ENCODE data around the gene LGALS9C.
"Not testable (repeated sequence)": the region's sequence is repeated elsewhere in the genome, so short reads cannot be mapped to it uniquely, and the experiment has no call there.

The LGALS9C gene

DNA sequence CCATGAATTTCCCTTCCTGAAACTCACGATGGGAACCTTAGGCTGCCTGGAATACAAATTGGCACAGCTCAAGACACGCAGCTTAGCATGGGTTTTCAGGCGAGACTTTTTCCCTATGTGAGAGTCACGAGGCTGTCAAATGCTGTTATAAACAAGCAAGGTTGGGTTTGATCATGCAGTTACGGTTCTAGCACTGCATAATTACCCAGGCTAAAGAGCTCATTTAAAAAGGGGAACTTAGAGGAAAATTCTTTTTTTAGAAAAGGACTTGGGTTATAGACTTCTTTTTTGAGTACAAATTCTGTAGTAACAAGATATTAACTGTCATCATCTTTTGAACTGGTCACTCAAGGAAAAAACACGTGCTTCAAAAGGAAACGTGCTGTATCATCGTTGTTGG, 44.5 kb downstream of the LGALS9C start:
- H3K36me3 ChIP-seq (ENCODE audit: control insufficient read depth, insufficient read depth, low read length); H3K9me3 ChIP-seq (ENCODE audit: control insufficient read depth, low read length); H3K4me1 ChIP-seq (ENCODE audit: control insufficient read depth, insufficient read depth, low read length); H3K4me3 ChIP-seq (ENCODE audit: low read length); H3K27me3 ChIP-seq (ENCODE audit: control insufficient read depth, insufficient read depth, low read length); H3K9ac ChIP-seq (ENCODE audit: low read length): not testable (repeated sequence)

DNA sequence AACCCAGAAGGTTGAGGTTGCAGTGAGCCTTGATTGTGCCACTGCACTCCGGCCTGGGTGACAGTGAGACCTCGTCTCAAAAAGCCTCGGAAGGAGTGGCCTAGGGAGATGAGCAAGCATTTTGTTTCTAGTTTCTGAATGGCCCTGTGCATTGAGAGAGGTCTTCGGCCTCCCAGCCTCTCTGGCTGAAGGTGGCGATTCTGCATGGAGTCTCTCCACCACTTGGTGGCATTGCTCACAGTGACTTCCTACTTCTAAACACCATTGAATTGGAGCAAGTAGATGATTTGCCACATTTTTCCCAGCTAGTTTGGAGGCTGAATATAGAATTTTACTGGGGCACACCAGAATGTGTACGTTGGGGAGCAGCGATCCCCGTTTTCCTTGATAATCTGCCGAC, 48.4 kb downstream of the LGALS9C start:
- not testable (repeated sequence) for H3K36me3 ChIP-seq (ENCODE audit: control insufficient read depth, insufficient read depth, low read length); H3K27me3 ChIP-seq (ENCODE audit: control insufficient read depth, insufficient read depth, low read length); H3K4me3 ChIP-seq (ENCODE audit: low read length); H3K4me1 ChIP-seq (ENCODE audit: control insufficient read depth, insufficient read depth, low read length); H3K9me3 ChIP-seq (ENCODE audit: control insufficient read depth, low read length); H3K9ac ChIP-seq (ENCODE audit: low read length)

DNA sequence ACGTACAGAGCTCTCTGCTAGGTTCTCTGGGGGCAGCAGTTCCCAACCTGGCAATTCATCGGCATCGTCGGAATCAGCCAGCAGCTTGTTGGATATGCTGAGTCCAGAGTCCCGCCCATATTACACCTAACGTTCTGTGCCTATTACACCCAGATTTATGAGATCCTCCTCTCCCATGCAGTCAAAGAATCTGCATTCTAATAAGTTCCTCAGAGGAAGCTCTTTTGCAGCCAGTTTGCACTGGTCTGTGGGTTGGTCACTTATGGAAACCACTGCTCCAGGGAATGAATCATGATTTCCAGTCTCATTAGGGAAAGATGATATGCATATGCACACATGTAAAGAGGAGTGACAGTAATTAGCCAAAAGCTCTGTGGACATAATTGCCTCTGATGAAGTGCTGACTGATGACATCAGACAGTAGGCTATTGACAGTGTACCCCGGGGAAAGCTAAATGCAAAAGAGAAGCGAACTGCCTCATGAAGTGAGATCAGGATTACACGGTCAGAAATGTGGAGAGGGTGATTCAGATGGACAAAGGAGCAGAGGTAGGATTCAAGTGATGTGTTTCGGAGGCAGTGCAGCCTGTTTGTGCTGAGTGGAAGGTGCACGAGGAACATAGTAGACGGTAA, 49.7 kb downstream of the LGALS9C start:
- H3K27me3 ChIP-seq (ENCODE audit: control insufficient read depth, insufficient read depth, low read length); H3K4me1 ChIP-seq (ENCODE audit: control insufficient read depth, insufficient read depth, low read length); H3K9ac ChIP-seq (ENCODE audit: low read length); H3K36me3 ChIP-seq (ENCODE audit: control insufficient read depth, insufficient read depth, low read length); H3K9me3 ChIP-seq (ENCODE audit: control insufficient read depth, low read length); H3K4me3 ChIP-seq (ENCODE audit: low read length): not testable (repeated sequence)

DNA sequence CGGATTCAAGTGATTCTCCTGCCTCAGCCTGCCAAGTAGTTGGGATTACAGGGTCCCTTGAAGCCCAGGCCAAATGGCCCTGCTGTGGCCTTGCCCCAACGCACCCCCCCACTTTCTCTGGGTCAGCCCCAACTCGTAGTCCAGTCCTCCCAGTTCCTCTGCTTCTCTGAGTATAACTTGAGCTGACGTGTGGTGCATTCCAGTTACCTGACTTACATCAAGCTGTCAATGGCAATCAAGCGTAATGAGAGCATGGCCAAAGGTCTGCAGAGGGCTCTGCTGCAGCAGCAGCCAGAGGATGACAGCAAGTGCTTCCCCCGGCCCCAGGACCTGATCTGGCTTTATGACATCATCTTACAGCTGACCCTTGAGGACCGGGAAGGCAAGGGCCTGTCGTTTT, 50.8 kb downstream of the LGALS9C start:
- not testable (repeated sequence) for H3K36me3 ChIP-seq (ENCODE audit: control insufficient read depth, insufficient read depth, low read length); H3K9ac ChIP-seq (ENCODE audit: low read length)

DNA sequence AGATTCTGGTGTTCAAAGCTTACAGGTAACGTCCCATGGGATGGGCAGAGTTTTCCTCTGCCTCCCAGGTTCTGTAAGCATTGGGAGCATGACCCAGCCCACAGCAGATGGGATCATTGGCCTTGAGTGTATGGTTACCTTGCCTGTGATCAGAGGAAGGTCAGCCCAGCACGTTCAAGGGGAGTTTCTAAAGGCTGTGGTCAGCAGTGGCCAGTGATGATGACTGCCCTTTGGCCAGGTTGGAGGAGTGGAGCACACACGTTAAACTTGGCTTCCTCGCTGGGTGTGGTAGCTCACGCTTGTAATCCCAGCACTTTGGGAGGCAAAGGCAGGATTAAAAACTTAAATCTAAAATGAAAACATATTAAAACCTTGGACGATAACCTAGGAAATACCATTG, 51.8 kb downstream of the LGALS9C start:
- H3K36me3 ChIP-seq (ENCODE audit: control insufficient read depth, insufficient read depth, low read length); H3K4me3 ChIP-seq (ENCODE audit: low read length); H3K9me3 ChIP-seq (ENCODE audit: control insufficient read depth, low read length); H3K9ac ChIP-seq (ENCODE audit: low read length); H3K27me3 ChIP-seq (ENCODE audit: control insufficient read depth, insufficient read depth, low read length); H3K4me1 ChIP-seq (ENCODE audit: control insufficient read depth, insufficient read depth, low read length): not testable (repeated sequence)

More for the DNA sequence above, 50.8 kb downstream of the LGALS9C start:
- H3K9me3 ChIP-seq (ENCODE audit: control insufficient read depth, low read length); H3K4me1 ChIP-seq (ENCODE audit: control insufficient read depth, insufficient read depth, low read length); H3K27me3 ChIP-seq (ENCODE audit: control insufficient read depth, insufficient read depth, low read length); H3K4me3 ChIP-seq (ENCODE audit: low read length): not testable (repeated sequence)

DNA sequence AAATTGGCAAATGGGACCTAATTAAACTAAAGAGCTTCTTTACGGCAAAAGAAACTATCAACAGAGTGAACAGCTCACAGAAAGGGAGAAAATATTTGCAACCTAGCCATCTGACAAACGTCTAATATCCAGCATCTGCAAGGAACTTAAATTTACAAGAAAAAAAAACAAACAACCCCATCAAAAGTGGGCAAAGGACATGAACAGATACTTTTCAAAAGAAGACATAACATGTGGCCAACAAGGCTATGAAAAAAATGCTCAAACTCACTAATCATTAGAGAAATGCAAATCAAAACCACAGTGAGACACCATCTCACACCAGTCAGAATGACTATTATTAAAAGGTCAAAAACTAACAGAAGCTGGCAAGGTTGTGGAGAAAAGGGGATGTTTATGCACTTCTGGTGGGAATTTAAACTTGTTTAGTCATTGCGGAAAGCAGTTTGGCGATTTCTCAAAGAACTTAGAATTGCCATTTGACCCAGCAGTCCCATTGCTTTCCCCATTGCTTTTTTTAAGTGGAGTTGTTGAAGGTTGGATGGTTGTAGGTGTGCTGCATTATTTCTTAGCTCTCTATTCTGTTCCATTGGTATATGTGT, 52.4 kb downstream of the LGALS9C start:
- not testable (repeated sequence) for H3K9me3 ChIP-seq (ENCODE audit: control insufficient read depth, low read length); H3K9ac ChIP-seq (ENCODE audit: low read length); H3K4me1 ChIP-seq (ENCODE audit: control insufficient read depth, insufficient read depth, low read length); H3K36me3 ChIP-seq (ENCODE audit: control insufficient read depth, insufficient read depth, low read length); H3K4me3 ChIP-seq (ENCODE audit: low read length); H3K27me3 ChIP-seq (ENCODE audit: control insufficient read depth, insufficient read depth, low read length)

DNA sequence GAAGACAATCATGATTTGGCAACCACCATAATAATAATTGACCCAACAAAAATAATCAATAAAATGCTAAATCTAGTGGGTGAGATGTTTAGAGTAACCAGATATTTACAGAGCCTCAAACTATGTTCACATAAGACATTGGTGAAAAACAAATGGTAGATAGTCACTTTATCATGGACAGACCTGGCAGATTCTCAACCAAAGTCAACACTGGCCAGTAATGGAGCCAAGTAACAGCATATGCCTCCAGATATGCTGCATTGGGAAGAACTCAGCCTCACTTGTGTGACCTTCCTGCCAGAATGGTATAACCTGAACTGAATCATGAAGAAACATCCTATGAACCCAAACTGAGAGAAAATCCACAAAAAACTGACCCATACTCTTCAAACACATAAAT, 53.8 kb downstream of the LGALS9C start:
- not testable (repeated sequence) for H3K36me3 ChIP-seq (ENCODE audit: control insufficient read depth, insufficient read depth, low read length); H3K9ac ChIP-seq (ENCODE audit: low read length); H3K9me3 ChIP-seq (ENCODE audit: control insufficient read depth, low read length); H3K4me3 ChIP-seq (ENCODE audit: low read length); H3K27me3 ChIP-seq (ENCODE audit: control insufficient read depth, insufficient read depth, low read length); H3K4me1 ChIP-seq (ENCODE audit: control insufficient read depth, insufficient read depth, low read length)

DNA sequence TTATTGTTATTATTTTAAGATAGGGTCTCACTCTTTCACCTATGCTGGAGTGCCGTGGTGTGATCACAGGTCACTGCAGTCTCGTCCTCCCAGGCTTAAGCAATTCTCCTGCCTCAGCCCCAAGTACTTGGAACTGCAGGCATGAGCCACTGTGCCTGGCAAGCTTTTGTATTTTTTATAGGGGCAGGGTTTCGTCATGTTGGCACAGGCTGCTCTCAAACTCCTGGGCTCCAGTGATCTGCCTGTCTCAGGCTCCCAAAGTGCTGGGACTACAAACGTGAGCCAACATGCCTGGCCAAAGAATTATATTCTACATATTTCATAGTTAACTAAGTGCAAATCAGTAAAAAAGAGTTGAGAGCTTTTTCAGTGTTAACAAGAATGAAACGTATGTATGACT, 65.6 kb downstream of the LGALS9C start:
- not testable (repeated sequence) for H3K9me3 ChIP-seq (ENCODE audit: control insufficient read depth, low read length); H3K27me3 ChIP-seq (ENCODE audit: control insufficient read depth, insufficient read depth, low read length); H3K36me3 ChIP-seq (ENCODE audit: control insufficient read depth, insufficient read depth, low read length); H3K9ac ChIP-seq (ENCODE audit: low read length); H3K4me3 ChIP-seq (ENCODE audit: low read length); H3K4me1 ChIP-seq (ENCODE audit: control insufficient read depth, insufficient read depth, low read length)

DNA sequence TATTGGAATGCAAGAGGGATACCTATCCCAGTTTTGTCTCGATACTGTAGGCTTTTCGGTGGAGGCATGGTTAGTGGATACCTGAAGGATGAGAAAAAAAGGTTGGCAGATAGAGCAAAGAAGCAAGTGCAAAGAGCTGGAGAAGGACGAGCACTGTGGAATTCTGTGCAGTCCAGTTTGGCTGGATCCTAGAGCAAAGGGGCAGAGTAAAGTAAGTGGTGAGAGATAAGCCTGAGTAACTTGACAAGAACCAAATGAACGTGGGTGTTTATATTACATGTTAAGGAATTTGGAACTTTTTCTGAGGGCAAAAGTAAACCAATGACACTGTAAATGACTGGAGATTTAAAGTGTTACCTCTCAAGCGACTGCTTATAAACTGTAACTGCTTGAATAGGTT, 66.3 kb downstream of the LGALS9C start:
- H3K4me1 ChIP-seq (ENCODE audit: control insufficient read depth, insufficient read depth, low read length); H3K4me3 ChIP-seq (ENCODE audit: low read length): not testable (repeated sequence)

More for the DNA sequence above, 66.3 kb downstream of the LGALS9C start:
- not testable (repeated sequence) for H3K9ac ChIP-seq (ENCODE audit: low read length); H3K27me3 ChIP-seq (ENCODE audit: control insufficient read depth, insufficient read depth, low read length); H3K9me3 ChIP-seq (ENCODE audit: control insufficient read depth, low read length); H3K36me3 ChIP-seq (ENCODE audit: control insufficient read depth, insufficient read depth, low read length)

All from mucosa of stomach (tissue), 1 donor.